ENCODE data around the gene GLRA3.
"Not testable (repeated sequence)": the region's sequence is repeated elsewhere in the genome, so short reads cannot be mapped to it uniquely, and the experiment has no call there.

GLRA3 gene

GRCh38 chr4:174648812-174649211 is 180.2 kb downstream of the GLRA3 start:
- DNase-seq = no peak

GRCh38 chr4:174646326-174646725 is 182.7 kb downstream of the GLRA3 start:
- no peak for DNase-seq

- no peak for DNase-seq
These were observed 188.9 kb downstream of the GLRA3 start for GRCh38 chr4:174640146-174640545.

GRCh38 chr4:174635732-174636131 is 193.3 kb downstream of the GLRA3 start:
- no peak for DNase-seq

GRCh38 chr4:174633399-174633798 is 195.6 kb downstream of the GLRA3 start:
- DNase-seq = no peak

- DNase-seq = no peak
These were observed 196.9 kb downstream of the GLRA3 start for GRCh38 chr4:174631901-174632758.

- DNase-seq = not testable (repeated sequence)
These were observed 199.1 kb downstream of the GLRA3 start for GRCh38 chr4:174629907-174630450.

GRCh38 chr4:174629265-174629664 is 199.8 kb downstream of the GLRA3 start:
- DNase-seq = no peak

GRCh38 chr4:174628191-174628590 is 200.9 kb downstream of the GLRA3 start:
- no peak for DNase-seq

GRCh38 chr4:174627473-174627872 is 201.6 kb downstream of the GLRA3 start:
- DNase-seq = no peak

GRCh38 chr4:174626342-174627008 is 202.6 kb downstream of the GLRA3 start:
- DNase-seq = no peak

GRCh38 chr4:174616661-174617060 is 212.4 kb downstream of the GLRA3 start:
- DNase-seq = no peak

GRCh38 chr4:174613979-174614378 is 215.1 kb downstream of the GLRA3 start:
- no peak for DNase-seq

- no peak for DNase-seq
These were observed 217.3 kb downstream of the GLRA3 start for GRCh38 chr4:174611792-174612191.

- DNase-seq = no peak
These were observed 221.3 kb downstream of the GLRA3 start for GRCh38 chr4:174607792-174608191.

GRCh38 chr4:174604198-174604597 is 224.8 kb downstream of the GLRA3 start:
- no peak for DNase-seq

GRCh38 chr4:174600391-174600790 is 228.7 kb downstream of the GLRA3 start:
- DNase-seq = no peak

GRCh38 chr4:174598800-174599199 is 230.2 kb downstream of the GLRA3 start:
- no peak for DNase-seq

GRCh38 chr4:174596513-174596912 is 232.5 kb downstream of the GLRA3 start:
- no peak for DNase-seq

GRCh38 chr4:174595141-174595929 is 233.7 kb downstream of the GLRA3 start:
- DNase-seq = no peak

- no peak for DNase-seq
These were observed 235.3 kb downstream of the GLRA3 start for GRCh38 chr4:174593701-174594100.

GRCh38 chr4:174592985-174593335 is 236.1 kb downstream of the GLRA3 start:
- no peak for DNase-seq

- no peak for DNase-seq
These were observed 236.6 kb downstream of the GLRA3 start for GRCh38 chr4:174592256-174592984.
